Endodermal cell (in vitro differentiated cells): Measurements from ENCODE around the gene CRYL1. TPM values are rescaled to one million over a fixed set of nuclear protein-coding genes. Genes with fewer than 3 reads are reported as not detected.

Source experiments
- DNase-seq: peaks from one replicate; pipeline ENCODE4 v3.0.0-alpha.2; 2017
- H3K27ac ChIP-seq: 2 replicates; pipeline ENCODE4 v1.5.1; 2013; ENCODE audit warnings: mild to moderate bottlenecking, low read depth, low read length, moderate library complexity
- H3K27me3 ChIP-seq: 2 replicates; pipeline ENCODE4 v1.6.1; 2013; ENCODE audit warnings: mild to moderate bottlenecking, low read length, moderate library complexity; ENCODE audit not compliant: insufficient read depth, control insufficient read depth, poor library complexity, severe bottlenecking
- H3K36me3 ChIP-seq: 2 replicates; pipeline ENCODE4 v1.7.0; 2013; ENCODE audit warnings: mild to moderate bottlenecking, low read length, moderate library complexity; ENCODE audit not compliant: control insufficient read depth, insufficient read depth
- H3K4me1 ChIP-seq: one replicate; pipeline ENCODE4 v1.7.0; 2013; ENCODE audit warnings: low read length; ENCODE audit not compliant: control insufficient read depth, insufficient read depth
- H3K4me3 ChIP-seq: 2 replicates; pipeline ENCODE4 v1.5.1; 2013; ENCODE audit warnings: mild to moderate bottlenecking, low read length, moderate library complexity
- H3K9ac ChIP-seq: 2 replicates; pipeline ENCODE4 v1.6.1; 2013; ENCODE audit warnings: mild to moderate bottlenecking, low read length, moderate library complexity; ENCODE audit not compliant: poor library complexity, severe bottlenecking; ENCODE audit errors: extremely low read depth
- H3K9me3 ChIP-seq: 2 replicates; pipeline ENCODE4 v1.6.1; 2013; ENCODE audit warnings: mild to moderate bottlenecking, low read length, moderate library complexity; ENCODE audit not compliant: control insufficient read depth
- H3K27ac Mint-ChIP-seq: 2 replicates; pipeline ENCODE4 v1.8.0; 2020; ENCODE audit warnings: mixed read lengths
- H3K27me3 Mint-ChIP-seq: 2 replicates; pipeline ENCODE4 v1.8.0; 2021; ENCODE audit warnings: mild to moderate bottlenecking, mixed read lengths; ENCODE audit not compliant: insufficient read depth
- H3K36me3 Mint-ChIP-seq: 2 replicates; pipeline ENCODE4 v1.8.0; 2020; ENCODE audit warnings: low read depth, mixed read lengths
- H3K4me1 Mint-ChIP-seq: 2 replicates; pipeline ENCODE4 v1.8.0; 2020; ENCODE audit warnings: mixed read lengths
- H3K4me3 Mint-ChIP-seq: 2 replicates; pipeline ENCODE4 v1.8.0; 2020; ENCODE audit warnings: mild to moderate bottlenecking, moderate library complexity, mixed read lengths
- H3K9me3 Mint-ChIP-seq: 2 replicates; pipeline ENCODE4 v1.8.0; 2020; ENCODE audit warnings: mild to moderate bottlenecking, mixed read lengths
- CTCF ChIP-seq: fragments of 200-600 bp; sonication (generic); conservative IDR thresholded peaks from 2 replicates; pipeline ENCODE4 v1.5.0; 2021; ENCODE audit warnings: antibody characterized with exemption, mild to moderate bottlenecking
- WGBS, 2 experiments: methylation state at CpG; one replicate each; pipeline versions ENCODE4 v1.1.5 to v1.1.7; 2013; ENCODE audit warnings: missing lambda C conversion rate in 2 of 2, mixed read lengths in 1 of 2; ENCODE audit not compliant: insufficient coverage in 1 of 2, insufficient read length in 1 of 2; 5-methylcytosine and 5-hydroxymethylcytosine counted together
- long read RNA-seq, 4 experiments: library from polyadenylated mRNA in 2 of 4; library from RNA in 1 of 4; library from capped mRNA in 1 of 4; stranded (forward) in 3 of 4; unstranded in 1 of 4; transcript quantifications; one replicate each; pipeline ENCODE4 v2.0.0, GENCODE V29; 2020 to 2021; ENCODE audit warnings: inconsistent platforms in 1 of 4
- polyA plus RNA-seq, 2 experiments: library from polyadenylated mRNA; stranded (reverse); fragments of 50-300 nt; gene quantifications; one replicate each; pipeline ENCODE4 v1.2.3, GENCODE V29; 2013
- total RNA-seq, 2 donors: library from RNA; stranded (reverse); fragmentation: NEBNext Ultra II Directional in 1 of 2; extraction: Animal tissue kit (Norgen Biotek cat#: 25700) in 1 of 2; gene quantifications; 2 replicates in 1 of 2; 3 replicates in 1 of 2; pipeline ENCODE4 v1.2.1, GENCODE V29; 2021

The CRYL1 gene
- 1 to 10 TPM; 1.7 to 4.1 TPM for total RNA-seq
- polyA plus RNA-seq (2013, experiment 1 of 2), result 6.6 TPM
- 4.6 TPM for polyA plus RNA-seq (2013, experiment 2 of 2)
- long read RNA-seq, experiment 1, result 0 reads
- long read RNA-seq, experiment 2, partial matches to known transcripts, result 0 of 3 reads
- long read RNA-seq, experiment 2, other reads (novel, unspliced or antisense), result 0 of 3 reads
- long read RNA-seq, experiment 3, transcript CRYL1-201 (8 exons, 1,485 nt), result major isoform, 7 of 11 reads
- long read RNA-seq, experiment 3, partial matches to known transcripts, result 2 of 11 reads
- long read RNA-seq, experiment 3, other reads (novel, unspliced or antisense), result 1 of 11 reads
- long read RNA-seq, experiment 4, partial matches to known transcripts, result 0 of 4 reads
- long read RNA-seq, experiment 4, other reads (novel, unspliced or antisense), result 0 of 4 reads

GRCh38 chr13:20525601-20526544, at the start of gene CRYL1:
Gene CRYL1 (minus strand): TSS chr13:20525857. CDS start chr13:20525794, 63 bp downstream.
- H3K27ac Mint-ChIP-seq, result no peak within 1 kb of the TSS
- Histone ChIP-seq H3K9ac (peak within 1 kb of the TSS; percentile 15), H3K27ac (no peak within 1 kb of the TSS), H3K4me1 (no peaks in the 10 kb centered on the region), H3K4me3 (peak within 1 kb of the TSS; percentile 80), H3K9me3 (no peaks in the 10 kb centered on the region), H3K27me3 (peaks cover 58% of the 10 kb centered on the region), H3K36me3 (no peaks in the 10 kb centered on the region)
- TF ChIP-seq CTCF, result no peak
- peaks cover 5% of the 10 kb centered on the region for H3K9me3 Mint-ChIP-seq
- H3K36me3 Mint-ChIP-seq, result no peaks in the 10 kb centered on the region
- peaks cover 10% of the 10 kb centered on the region for H3K4me1 Mint-ChIP-seq
- H3K27me3 Mint-ChIP-seq, result peaks cover 58% of the 10 kb centered on the region
- peak; percentile 77 for DNase-seq
- 2 to 4% methylated on average over 17 to 89 of the region's 89 CpGs for WGBS, 2 experiments
- peak within 1 kb of the TSS; percentile 60 for H3K4me3 Mint-ChIP-seq

GRCh38 chr13:20573636-20574035, 48.0 kb upstream of the CRYL1 start:
- Mint-ChIP-seq H3K27me3 (no peaks in the 10 kb centered on the region), H3K27ac (no peak overlapping the region), H3K4me1 (no peaks in the 10 kb centered on the region)

More at GRCh38 chr13:20573636-20574035, 48.0 kb upstream of the CRYL1 start:
- Mint-ChIP-seq H3K9me3 (peaks cover 21% of the 10 kb centered on the region), H3K36me3 (peaks cover 54% of the 10 kb centered on the region), H3K4me3 (no peak overlapping the region)
- Histone ChIP-seq H3K9ac (no peak overlapping the region), H3K36me3 (peaks cover 14% of the 10 kb centered on the region), H3K9me3 (peaks cover 14% of the 10 kb centered on the region), H3K27ac (no peak overlapping the region), H3K4me1 (no peaks in the 10 kb centered on the region), H3K4me3 (no peak overlapping the region), H3K27me3 (no peaks in the 10 kb centered on the region)
- WGBS, 2 experiments, result 95% methylated on average over 2 of the region's 2 CpGs; no CpG with 5 or more reads in 1 of the 2 experiments
- TF ChIP-seq CTCF, result no peak
- no peak for DNase-seq
